ENCODE results near the gene KDM2A.
"Not testable (repeated sequence)": the region's sequence is repeated elsewhere in the genome, so short reads cannot be mapped to it uniquely, and the experiment has no call there.

KDM2A gene

DNA sequence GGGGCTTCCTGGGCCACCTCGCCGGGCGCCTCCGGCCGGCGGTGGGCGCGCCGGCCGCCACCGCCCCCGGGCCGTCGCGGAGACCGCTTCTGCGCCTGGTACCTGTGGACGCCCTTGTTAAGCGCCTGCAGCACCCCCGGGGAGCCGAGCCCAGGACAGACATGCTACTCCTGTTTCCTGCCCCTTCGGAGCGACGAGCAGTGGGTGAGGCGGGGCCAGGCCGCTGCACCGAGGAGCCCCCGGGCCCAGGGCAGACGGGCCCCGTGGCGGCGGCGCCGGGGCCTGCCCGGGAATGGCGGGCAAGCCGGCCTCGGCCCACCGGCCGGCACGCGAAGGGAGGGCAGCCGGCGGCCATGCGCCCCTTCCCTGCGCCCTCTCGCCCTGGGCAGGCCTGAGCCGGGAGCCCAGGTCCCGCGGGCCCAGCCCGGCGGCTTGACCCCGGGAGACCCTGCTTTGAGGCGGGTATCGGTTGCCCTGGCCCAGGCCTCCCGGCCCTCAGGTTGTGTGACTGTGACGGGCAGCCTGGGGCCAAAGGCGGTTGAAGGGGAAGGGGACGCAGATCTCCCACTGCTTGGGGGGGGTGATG, 789 bp upstream of the KDM2A start:
- peak; percentile 56 for DNase-seq

DNA sequence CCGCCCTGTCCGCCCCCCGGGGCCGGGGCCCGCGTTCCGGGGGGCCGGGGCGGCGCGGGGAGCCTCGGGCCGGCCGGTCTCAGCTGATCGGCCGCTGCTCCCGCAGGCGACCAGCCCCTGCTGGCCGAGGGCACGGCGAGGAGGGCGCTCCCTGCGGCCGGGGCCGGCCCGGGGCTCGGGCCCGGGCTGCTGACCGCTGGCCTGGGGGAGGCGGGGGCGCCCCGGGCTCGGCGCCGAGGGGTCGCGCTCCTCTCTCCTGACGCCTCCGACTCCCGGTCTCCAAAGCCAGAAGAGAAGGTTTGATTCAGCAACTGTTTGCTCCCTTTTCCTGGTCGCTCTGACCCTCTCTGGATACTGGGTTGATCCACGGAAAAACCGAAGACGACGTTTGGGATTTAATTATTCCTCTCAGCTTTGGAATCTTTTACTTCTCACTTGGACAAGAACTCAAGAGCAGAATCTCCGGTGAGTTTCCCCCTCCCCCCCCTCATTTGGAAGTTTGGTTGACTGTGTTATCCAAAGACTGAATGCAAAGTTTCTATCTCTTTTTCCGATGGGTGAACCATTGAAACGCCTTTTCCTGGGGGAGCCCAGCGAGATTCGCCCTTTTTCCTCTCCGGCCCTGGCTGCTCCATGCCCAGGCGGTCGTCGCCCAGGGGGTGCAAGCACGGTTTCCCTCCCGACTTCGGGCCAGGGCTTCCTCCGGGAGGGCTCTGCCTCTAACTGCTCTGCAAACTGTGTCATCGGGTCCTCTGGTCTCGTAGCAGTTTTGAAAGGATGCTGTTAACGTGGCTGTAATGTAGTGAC, 725 bp downstream of the KDM2A start:
- DNase-seq, result no peak

DNA sequence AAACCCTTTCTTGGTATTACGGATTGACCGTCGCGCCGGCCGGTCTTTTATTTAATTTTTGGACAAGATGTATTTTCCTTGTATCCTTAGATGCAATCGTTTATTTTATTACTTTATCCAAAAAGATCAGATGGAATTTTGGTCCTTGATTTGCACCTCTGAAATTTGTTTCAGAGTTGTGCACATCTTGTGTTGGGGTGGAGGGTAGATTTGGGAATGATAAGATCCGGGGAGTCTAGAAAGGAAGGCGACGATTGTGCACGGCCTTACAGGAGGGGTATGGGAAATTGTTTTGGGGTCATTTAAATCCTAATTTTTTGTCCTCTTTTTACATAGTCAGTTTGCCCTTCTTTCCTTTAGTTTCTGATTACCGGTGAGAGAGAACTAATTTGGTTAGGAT, 1.4 kb downstream of the KDM2A start:
- DNase-seq, result no peak

DNA sequence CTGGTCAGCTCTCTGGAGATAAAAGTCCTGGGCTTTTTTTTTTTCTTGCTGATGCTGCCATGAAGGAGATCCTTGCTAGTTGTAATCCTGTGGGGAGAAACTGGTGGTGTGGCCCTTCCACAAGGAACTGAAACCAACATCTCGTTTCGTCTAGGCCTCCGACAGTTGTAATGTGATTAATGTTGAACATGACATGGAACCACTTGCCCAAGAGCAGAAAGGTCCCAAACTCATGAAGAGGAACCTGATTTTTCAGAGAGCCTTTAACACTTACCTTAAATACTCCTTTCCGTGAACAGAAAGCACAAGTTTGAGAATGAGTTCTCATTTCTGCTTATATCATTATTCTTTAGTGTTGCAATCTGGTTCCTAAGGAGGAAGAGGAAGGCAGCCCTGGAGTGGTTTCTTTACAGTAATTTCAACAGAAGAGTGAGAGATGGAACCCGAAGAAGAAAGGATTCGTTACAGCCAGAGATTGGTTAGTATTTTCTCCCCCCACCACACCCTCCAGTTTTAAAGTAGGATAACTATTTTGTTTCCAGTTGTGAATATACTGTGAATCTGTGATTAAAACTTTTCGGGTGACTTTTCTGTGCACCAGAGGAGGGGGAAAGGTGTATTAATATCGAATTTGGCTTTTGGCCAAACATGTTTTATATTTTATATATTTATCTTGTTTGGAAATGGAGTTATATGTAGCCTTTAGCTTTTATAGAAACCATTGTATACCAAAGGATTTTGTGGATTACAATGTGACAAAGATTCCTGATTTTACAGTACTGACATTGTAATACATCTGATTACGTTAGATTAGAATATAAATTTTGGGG, 2.0 kb downstream of the KDM2A start:
- DNase-seq, result peak; percentile 11

DNA sequence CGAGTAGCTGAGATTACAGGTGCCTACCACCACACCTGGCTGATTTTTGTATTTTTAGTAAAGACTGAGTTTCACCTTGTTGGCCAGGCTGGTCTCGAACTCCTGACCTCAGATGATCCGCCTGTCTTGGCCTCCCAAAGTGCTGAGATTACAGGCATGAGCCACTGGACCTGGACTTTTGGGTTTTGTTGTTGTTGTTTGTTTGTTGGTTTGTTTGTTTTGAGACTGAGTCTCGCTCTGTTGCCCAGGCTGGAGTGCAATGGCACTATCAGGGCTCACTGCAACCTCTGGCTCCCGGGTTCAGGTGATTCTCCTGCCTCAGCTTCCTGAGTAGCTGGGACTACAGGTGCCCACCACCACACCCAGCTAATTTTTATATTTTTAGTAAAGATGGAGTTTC, 4.7 kb downstream of the KDM2A start:
- not testable (repeated sequence) for DNase-seq

DNA sequence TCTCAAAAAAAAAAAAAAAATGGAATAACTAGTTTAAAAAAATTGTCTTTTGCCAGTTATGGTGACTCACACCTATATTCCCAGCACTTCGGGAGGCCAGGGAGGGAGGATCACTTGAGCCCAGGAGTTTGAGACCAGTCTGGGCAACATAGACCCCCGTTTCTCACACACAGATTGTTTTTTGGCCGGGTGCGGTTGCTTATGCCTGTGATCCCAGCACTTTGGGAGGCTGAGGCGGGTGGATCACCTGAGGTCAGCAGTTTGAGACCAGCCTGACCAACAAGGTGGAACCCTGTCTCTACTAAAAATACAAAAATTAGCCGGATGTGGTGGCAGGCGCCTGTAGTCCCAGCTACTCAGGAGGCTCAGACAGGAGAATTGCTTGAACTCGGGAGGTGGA, 7.2 kb downstream of the KDM2A start:
- DNase-seq, result not testable (repeated sequence)

DNA sequence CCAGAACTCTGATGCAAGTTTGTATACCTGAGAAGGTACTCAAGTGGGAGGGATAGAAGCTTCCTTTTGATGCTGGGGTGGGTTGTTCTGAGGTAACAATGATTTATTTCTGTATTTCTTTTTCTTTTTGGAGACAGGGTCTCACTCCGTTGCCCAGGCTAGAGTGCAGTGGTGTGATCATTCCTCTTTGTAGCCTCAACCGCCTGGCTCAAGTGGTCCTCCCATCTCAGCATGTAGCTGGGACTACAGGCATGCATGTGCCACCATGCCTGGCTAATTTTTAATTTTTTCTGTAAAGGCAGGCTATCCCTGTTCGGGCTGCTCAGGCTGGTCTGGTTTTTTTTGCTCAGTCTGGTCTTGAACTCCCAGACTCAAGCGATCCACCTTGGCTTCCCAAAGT, 7.9 kb downstream of the KDM2A start:
- no peak for DNase-seq

DNA sequence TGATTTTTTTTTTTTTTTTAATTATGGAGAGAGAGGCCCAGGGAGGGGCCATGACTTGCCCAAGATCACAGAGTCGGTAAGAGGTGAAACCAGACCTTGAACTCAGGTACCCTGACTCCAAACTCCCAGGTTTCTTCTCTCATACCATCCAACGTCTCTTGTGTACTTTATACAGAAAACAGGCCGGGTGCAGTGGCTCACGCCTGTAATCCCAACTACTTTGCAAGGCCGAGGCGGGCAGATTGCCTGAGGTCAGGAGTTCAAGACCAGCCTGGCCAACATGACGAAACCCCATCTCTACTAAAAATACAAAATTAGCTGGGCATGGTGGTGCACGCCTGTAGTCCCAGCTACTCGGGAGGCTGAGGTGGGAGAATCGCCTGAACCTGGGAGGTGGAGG, 11.8 kb downstream of the KDM2A start:
- not testable (repeated sequence) for DNase-seq

DNA sequence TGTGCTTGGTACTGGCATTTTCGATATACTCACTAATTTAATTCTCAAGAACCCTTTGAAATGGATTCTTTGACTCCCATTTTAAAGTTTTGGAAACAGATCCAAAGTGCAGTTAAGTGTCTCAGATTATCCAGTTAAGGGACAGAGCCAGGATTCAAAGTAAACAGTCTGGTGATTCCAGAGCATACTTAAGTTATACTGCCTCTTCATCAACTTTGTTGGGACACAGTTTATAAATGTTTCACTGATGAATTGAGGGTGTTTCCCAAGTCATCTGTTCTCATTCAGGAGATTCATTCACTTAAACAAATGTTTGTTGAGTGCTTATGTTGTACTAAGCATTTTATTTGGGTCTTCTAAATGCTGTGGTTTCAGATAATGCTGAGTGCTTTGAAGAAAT, 17.1 kb downstream of the KDM2A start:
- DNase-seq, result no peak

DNA sequence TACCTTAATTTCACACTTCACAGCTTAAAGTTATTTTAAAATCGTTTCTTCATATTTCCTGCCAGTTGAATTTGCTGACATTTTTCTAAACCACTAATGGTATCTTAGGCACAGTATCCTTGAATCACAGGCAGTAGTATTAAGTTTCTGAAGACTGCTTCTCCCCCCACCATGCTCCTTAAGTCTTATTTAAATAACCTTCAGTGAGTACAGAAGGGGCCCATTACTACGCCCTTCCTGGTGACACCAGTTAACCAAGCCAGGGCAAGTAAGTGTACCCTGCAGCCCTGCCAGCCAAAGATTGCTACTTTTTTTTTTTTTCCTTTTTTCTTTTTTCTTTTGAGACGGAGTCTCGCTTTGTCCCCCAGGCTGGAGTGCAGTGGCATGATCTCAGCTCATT, 19.9 kb downstream of the KDM2A start:
- DNase-seq, result no peak

DNA sequence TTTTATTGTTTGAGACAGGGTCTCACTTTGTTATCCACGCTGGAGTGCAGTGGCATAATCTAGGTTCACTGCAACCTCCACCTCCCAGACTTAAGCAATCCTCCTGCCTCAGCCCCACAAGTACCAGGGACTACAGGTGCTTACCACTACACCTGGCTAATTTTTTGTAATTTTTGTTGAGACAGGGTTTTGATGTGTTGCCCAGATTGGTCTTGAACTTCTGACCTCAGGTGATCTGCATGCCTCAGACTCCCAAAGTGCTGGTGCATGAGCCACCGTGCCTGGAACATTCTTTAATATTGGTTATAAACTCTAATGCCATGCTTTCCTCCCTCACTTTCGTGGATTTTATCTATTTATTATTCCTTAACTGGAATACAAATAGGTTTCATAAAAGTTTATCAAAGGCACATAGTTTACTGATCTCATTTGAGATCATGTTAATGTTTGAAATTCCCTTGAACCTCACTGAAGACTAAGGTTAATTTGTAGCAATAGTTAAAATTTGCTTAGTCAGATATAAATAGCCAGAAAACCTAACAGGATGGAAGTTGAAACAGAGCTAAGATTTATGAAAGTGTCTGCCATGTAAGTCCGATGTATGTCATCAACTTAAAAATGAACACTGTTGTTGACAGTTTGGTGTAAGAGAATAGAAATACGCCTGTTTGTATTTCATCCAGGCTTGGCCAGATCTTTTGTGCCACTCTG, 27.6 kb downstream of the KDM2A start:
- DNase-seq, result no peak

DNA sequence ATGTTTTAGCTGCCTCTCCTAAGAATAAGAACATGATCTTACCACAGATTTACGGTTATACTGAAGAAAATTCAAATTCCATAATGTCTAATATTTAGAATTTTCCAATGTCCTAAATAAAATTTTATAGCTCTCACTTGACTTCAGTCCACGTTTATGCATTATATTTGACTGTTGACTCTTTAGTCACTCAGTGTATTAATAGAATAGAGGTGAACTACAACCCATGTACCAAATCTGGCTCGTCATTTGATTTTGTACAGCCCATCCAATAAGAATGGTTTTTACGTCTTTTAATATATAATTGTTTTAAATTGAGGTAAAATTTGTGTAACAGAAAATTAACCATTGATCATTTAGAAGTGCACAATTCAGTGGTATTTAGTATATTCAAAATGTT, 34.9 kb downstream of the KDM2A start:
- no peak for DNase-seq

DNA sequence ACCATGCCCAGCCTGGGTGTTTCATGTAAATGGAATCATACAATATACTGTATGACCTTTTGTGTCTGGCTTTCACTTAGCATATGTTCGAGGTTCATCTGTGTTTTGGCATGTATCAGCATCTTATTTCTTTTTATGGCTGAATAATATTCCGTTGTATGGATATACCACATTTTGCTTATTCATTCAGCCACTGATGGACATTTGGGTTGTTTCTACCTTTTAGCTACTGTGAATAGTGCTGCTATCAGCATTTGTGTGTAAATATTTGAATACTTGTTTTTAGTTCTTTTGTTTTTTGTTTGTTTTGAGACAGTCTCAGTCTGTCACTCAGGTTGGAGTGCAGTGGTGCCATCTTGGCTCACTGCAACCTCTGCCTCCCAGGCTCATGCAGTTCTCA, 35.7 kb downstream of the KDM2A start:
- no peak for DNase-seq

DNA sequence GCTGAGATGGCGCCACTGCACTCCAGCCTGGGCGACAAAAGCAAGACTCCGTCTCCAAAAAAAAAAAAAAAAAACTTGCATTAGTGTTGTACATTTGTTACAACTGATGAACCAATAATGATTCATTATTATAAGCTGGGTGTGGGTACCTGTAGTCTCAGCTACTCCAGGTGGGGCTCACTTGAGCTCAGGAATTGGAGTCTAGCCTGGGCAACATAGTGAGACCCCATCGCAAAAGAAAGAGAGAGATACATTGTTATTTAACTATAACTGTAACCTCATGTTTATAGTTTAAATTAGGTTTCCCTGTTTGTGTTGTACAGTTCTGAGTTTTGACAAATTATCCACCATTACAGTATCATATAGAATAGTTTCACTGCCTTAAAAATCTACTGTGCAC, 38.6 kb downstream of the KDM2A start:
- DNase-seq, result no peak

DNA sequence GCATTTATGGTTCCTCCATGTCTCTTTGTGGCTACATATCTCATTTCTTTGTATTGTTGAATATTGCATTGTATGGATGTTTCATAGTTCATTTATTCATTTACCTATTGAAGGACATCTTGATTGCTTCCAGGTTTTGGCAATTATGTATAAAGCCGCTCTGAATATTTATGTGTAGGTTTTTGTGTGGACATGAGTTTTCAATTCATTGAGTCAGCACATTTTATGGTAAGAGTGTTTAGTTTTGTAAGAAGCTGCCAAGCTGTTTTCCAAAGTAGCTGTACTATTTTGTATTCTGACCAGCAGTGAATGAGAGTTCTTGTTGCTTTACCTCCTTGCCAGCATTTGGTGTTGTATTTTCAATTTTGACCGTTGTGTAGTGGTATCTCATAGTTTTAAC, 39.2 kb downstream of the KDM2A start:
- DNase-seq, result no peak

DNA sequence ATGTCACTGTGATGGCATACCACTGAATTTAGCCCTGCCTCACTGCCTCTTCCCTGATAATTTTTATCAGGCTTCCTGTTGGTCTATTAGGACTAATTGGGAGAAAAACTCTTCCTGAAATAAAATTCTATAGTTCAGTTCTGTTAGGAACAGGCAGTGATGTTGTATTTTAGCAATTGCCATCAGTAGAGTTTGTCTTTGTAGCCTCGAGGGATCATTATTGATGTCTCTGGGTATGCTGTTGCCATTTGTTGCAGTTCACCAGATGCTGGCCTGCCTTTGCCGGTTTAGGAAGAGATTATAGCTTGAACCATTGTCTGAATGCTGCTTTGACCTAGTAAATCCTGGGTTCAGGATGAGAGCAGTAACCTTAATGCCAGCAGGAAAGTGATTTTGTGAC, 41.0 kb downstream of the KDM2A start:
- no peak for DNase-seq

DNA sequence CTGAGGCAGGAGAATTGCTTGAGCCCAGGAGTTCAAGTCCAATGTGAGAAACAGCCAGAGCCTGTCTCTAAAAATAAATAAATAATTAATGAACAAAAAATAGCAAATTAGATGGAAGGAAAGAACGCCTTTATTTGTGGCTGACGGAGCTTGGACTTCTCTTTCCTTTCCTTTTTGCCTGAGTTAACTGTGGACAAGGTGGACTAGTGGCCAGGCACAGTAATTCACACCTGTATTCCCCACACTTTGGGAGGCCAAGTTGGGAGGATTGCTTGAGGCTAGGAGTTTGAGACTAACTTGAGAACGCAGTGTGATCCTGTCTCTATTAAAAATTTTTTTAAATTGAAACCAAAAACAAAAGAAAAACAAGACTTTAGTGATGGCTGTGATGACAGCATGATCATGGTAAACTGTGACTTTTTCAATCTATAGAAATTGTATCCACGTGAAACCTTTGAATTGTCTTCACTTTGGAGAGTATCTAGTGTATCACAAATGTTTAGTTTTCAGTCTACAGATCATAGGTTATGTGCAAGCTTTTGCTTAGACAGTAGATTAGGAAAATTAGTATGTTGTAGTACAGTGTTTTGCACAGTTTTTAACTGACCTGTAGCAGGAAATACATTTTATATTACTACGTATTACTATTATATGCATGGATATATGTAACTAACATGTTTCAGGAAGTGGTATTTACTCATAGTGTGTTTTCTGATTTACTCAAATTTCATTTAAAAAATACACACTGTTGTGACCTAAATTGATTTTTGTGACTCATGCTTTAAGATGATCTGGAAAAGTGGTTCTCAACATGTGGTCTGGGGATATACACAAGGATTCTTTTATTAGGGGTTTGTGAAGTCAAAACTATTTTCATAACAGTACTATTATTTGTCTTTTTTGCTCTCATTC, 42.1 kb downstream of the KDM2A start:
- no peak for DNase-seq

DNA sequence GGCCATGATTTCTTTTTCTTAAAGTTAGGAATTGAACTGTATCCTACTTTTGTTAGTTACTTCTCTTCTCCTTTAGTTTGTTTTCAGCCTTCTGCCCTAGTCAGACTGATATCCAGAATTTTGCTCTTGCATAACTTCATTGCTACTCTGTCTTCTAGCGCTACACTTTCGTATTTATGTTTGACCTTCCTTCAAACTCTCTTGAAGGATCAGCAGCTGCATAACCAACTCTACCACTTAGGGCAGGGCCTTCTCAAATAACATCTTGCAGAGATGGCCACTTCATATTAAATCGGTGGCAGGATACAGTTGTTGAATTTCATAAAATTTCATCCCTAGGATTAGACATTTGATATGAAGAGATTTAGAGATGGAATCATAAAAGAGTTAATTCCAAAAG, 43.9 kb downstream of the KDM2A start:
- DNase-seq, result no peak

DNA sequence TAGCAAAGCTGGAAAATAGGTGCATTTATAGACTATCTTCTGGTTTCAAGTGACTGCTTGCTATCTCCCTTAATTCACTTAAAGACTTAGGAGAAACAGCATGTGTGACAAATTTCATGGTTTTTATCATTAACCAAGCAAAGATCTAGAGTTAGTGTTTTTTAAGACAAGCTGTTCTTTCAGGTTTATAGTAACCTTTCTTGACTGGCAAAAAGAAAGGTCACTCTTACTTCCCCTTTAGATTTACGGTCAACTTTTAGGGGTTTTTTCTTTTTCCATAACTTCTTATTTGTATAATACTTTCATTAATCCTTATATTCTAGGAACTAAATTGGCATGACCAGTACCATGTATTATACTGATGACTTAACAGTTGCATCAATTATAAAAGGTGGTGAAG, 46.6 kb downstream of the KDM2A start:
- DNase-seq, result no peak

DNA sequence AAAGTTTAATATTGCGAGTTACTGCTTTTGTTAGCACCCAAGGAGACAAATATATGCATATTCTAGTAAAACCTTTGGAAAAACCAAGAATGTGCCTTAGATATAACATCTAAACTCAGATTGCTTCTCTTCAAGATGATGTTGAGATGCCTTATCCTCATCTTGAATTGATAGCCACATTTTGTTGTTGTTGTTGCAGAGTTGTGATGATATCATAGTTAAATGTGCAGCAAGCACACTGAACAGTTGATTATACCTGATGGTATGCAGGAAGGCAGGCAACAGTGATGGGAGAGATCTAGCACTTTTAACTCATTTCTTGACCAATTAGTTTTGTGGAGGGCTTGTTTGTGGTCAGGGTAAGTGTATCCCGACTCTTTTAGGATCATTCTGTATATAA, 48.0 kb downstream of the KDM2A start:
- no peak for DNase-seq

DNA sequence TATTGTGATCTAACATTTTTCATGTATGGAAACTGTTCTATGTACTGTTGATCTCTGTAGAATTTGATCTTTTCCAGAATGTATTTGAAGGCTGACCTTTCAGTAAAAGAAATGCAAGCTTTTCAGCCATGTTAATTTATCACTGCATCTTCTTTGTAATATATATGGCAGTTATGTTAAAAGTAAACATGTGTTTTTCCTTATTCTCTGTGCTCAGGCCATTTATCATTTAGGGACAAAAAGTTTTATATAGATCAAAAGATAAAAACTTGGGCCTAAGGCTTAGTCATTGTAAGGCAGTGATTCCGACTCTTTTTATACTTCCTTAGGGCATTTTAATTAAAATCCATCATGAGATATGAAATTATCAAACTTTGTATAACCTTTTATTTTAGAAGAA, 48.7 kb downstream of the KDM2A start:
- DNase-seq, result no peak

DNA sequence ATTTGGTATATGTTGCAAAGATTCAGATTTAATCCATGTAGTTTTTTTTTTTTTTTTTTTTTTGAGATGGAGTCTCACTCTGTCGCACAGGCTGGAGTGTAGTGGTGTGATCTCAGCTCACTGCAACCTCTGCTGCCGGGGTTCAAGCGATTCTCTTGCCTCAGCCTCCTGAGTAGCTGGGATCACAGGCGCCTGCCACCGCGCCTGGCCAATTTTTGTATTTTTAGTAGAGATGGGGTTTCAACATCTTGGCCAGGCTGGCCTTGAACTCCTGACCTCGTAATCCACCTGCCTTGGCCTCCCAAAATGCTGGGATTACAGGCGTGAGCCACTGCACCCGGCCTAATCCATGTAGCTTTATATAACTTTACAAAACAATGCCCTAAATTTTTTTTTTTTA, 49.8 kb downstream of the KDM2A start:
- DNase-seq, result not testable (repeated sequence)

All from NCI-H510A treated with DMSO at 0.1 percent for 48 hours (cell line).